Bronchial epithelial cell (primary cell): ENCODE measurements around the gene FOXRED1. TPM values are rescaled to one million over a fixed set of nuclear protein-coding genes. Genes with fewer than 3 reads are reported as not detected.
"Not testable (repeated sequence)": the region's sequence is repeated elsewhere in the genome, so short reads cannot be mapped to it uniquely, and the experiment has no call there.

ENCODE experiments used
- DNase-seq: peaks from one replicate; pipeline ENCODE4 v3.0.0-alpha.2; 2010; ENCODE audit warnings: low read depth
- FAIRE-seq: peaks from 2 replicates; lab custom pipeline; 2011; peaks lifted over from hg19 to GRCh38; lab: Jason Lieb, UNC
- H3K27me3 ChIP-seq: 2 replicates; pipeline ENCODE4 v1.5.1; 2011; ENCODE audit warnings: low read length; ENCODE audit not compliant: control insufficient read depth, insufficient read depth
- H3K36me3 ChIP-seq: 2 replicates; pipeline ENCODE4 v1.5.1; 2011; ENCODE audit warnings: low read length; ENCODE audit not compliant: control insufficient read depth, insufficient read depth
- H3K4me3 ChIP-seq: 2 replicates; pipeline ENCODE4 v1.5.1; 2011; ENCODE audit warnings: mild to moderate bottlenecking, low read depth, low read length, control low read depth
- total RNA-seq: library from RNA; depleted of rRNA; stranded (reverse); fragments of >200 nt; gene quantifications from 2 replicates; pipeline ENCODE4 v1.2.1, GENCODE V29; 2014
- TF ChIP-seq, protein P1 (sequence below): IDR thresholded peaks from 2 replicates; pipeline ENCODE4 v1.5.1; 2011; ENCODE audit warnings: mild to moderate bottlenecking, moderate library complexity, low read length, control low read depth, inconsistent platforms; ENCODE audit not compliant: insufficient read depth, severe bottlenecking

Gene FOXRED1
- total RNA-seq, 1 donor from 2014 or later = 16.8 TPM

- H3K27me3 ChIP-seq = no peaks in the 10 kb centered on the region
- no peak overlapping the region for H3K4me3 ChIP-seq
- DNase-seq (no peak), FAIRE-seq (no peak)
- TF ChIP-seq, protein P1, sequence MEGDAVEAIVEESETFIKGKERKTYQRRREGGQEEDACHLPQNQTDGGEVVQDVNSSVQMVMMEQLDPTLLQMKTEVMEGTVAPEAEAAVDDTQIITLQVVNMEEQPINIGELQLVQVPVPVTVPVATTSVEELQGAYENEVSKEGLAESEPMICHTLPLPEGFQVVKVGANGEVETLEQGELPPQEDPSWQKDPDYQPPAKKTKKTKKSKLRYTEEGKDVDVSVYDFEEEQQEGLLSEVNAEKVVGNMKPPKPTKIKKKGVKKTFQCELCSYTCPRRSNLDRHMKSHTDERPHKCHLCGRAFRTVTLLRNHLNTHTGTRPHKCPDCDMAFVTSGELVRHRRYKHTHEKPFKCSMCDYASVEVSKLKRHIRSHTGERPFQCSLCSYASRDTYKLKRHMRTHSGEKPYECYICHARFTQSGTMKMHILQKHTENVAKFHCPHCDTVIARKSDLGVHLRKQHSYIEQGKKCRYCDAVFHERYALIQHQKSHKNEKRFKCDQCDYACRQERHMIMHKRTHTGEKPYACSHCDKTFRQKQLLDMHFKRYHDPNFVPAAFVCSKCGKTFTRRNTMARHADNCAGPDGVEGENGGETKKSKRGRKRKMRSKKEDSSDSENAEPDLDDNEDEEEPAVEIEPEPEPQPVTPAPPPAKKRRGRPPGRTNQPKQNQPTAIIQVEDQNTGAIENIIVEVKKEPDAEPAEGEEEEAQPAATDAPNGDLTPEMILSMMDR = no peak
- H3K36me3 ChIP-seq = peaks cover 6% of the 10 kb centered on the region
Measured at GRCh38 chr11:126254819-126255218, 14.1 kb upstream of the FOXRED1 start.

DNA sequence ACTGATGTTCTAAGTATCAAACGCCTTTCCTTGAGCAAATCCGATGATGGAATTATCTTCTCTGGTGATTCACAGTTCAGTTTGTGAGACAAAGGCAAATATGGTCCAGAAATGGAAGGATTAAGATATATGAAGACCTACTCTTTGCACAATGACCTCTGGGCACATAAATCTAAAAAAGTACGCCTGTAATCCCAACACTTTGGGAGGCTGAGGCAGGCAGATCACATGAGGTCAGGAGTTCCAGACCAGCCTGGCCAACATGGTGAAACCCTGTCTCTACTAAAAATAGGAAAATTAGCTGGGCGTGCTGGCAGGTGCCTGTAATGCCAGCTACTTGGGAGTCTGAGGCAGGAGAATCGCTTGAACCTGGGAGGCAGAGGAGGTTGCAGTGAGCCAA lies 13.4 kb upstream of the FOXRED1 start:
- FAIRE-seq, H3K36me3 ChIP-seq: not testable (repeated sequence)

GRCh38 chr11:126256216-126256615 lies 12.7 kb upstream of the FOXRED1 start:
- Histone ChIP-seq H3K4me3 (no peak overlapping the region), H3K36me3 (peaks cover 6% of the 10 kb centered on the region), H3K27me3 (no peaks in the 10 kb centered on the region)
- FAIRE-seq (no peak), DNase-seq (no peak)
- TF ChIP-seq, protein P1 = no peak

More for the DNA sequence above, 13.4 kb upstream of the FOXRED1 start:
- H3K27me3 ChIP-seq, H3K4me3 ChIP-seq, DNase-seq: not testable (repeated sequence)

DNA sequence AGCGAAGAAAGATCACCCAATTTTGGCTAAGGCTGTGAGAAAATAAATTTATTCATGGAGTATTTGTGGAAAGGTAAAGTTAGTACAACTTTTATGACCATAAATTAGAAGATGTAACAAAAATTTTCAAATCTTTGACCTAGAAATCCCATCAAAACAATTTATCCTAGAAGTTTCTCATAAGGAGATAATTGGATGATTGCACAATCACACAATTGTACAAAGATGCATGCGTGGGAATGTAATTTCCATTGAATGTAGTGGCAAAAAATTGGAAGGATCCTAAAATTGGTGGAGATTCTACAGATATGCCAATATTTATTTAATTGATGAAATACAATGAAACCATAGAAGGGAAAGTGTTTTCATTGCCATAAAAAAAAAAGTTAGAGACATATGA lies 11.8 kb upstream of the FOXRED1 start:
- TF ChIP-seq, protein P1 = no peak
- Histone ChIP-seq H3K27me3 (no peaks in the 10 kb centered on the region), H3K36me3 (peaks cover 5% of the 10 kb centered on the region), H3K4me3 (no peak overlapping the region)
- FAIRE-seq = no peak
- no peak for DNase-seq

GRCh38 chr11:126257764-126258163 lies 11.2 kb upstream of the FOXRED1 start:
- H3K27me3 ChIP-seq = no peaks in the 10 kb centered on the region
- no peak overlapping the region for H3K4me3 ChIP-seq
- TF ChIP-seq, protein P1 = no peak
- DNase-seq (no peak), FAIRE-seq (no peak)
- H3K36me3 ChIP-seq = peaks cover 5% of the 10 kb centered on the region

GRCh38 chr11:126262216-126262615 lies 6.7 kb upstream of the FOXRED1 start:
- no peaks in the 10 kb centered on the region for H3K27me3 ChIP-seq
- peaks cover 38% of the 10 kb centered on the region for H3K36me3 ChIP-seq
- TF ChIP-seq, protein P1 = no peak
- no peak overlapping the region for H3K4me3 ChIP-seq
- DNase-seq = no peak
- no peak for FAIRE-seq
